Mucosa of descending colon (tissue), 3 donors: ENCODE measurements around the gene SULT2A1. TPM values are rescaled to one million over a fixed set of nuclear protein-coding genes. Genes with fewer than 3 reads are reported as not detected.
A peak's percentile ranks its signal among the peaks of the same experiment; 100 is the strongest.
"Not testable (repeated sequence)": the region's sequence is repeated elsewhere in the genome, so short reads cannot be mapped to it uniquely, and the experiment has no call there.

Experiments used
- ATAC-seq: fragments of 200-7000 bp; cut with Tn5 transposase; one replicate; pipeline ENCODE4 v1.9.1; 2020; ENCODE audit warnings: mild to moderate bottlenecking, moderate library complexity
- DNase-seq, 3 donors: peaks; one replicate each; pipeline ENCODE4 v3.0.0-alpha.2; 2020
- H3K36me3 ChIP-seq: fragments of 200-600 bp; one replicate; pipeline ENCODE4 v1.8.0; 2021; ENCODE audit warnings: low read depth, mild to moderate bottlenecking
- H3K4me1 ChIP-seq: fragments of 200-600 bp; one replicate; pipeline ENCODE4 v1.8.0; 2021; ENCODE audit warnings: low read depth, mild to moderate bottlenecking
- H3K4me3 ChIP-seq: fragments of 200-600 bp; one replicate; pipeline ENCODE4 v1.8.0; 2021; ENCODE audit warnings: mild to moderate bottlenecking
- H3K9me3 ChIP-seq: fragments of 200-600 bp; one replicate; pipeline ENCODE4 v1.8.0; 2021; ENCODE audit warnings: mild to moderate bottlenecking
- intact Hi-C, 2 donors: fragments of 100-400 bp; cut with DNase I in 1 of 2; cut with micrococcal nuclease in 1 of 2; formaldehyde crosslinking; loops; one replicate each; pipeline versions ENCODE4 v1.11.0 to v1.11.1; 2022; cut with DNase I, micrococcal nuclease
- long read RNA-seq, 2 donors: library from polyadenylated mRNA; unstranded; transcript quantifications; one replicate each; pipeline ENCODE4 v2.0.0, GENCODE V29; 2019 to 2021
- total RNA-seq, 3 donors: library from RNA; stranded (reverse); fragmentation: NEBNext Ultra II Directional in 2 of 3; extraction: Animal tissue kit (Norgen Biotek cat#: 25700) in 2 of 3; gene quantifications; one replicate each; pipeline versions ENCODE4 v1.2.1 to v1.2.4, GENCODE V29; 2021 to 2023
- TF ChIP-seq, protein P1 (sequence below): fragments of 200-600 bp; IDR thresholded peaks from one replicate; pipeline ENCODE4 v1.8.0; 2022; ENCODE audit warnings: antibody characterized with exemption, mild to moderate bottlenecking
- donor health status: DM: no; HTN: no; CAD: no; lungs with moderate emphysema.
- donor health status: DM: no; HTN: no; CAD: no.
- donor health status: DM: no; HTN: yes; CAD: no.

Gene SULT2A1
- total RNA-seq, result 1 to 10 TPM in 1 of 3 donors, under 1 TPM in 1, not detected in 1; 0.67 to 1.3 TPM
- long read RNA-seq, donor 1, result 0 reads
- long read RNA-seq, donor 2, partial matches to known transcripts, result 0 of 1 reads
- long read RNA-seq, donor 2, other reads (novel, unspliced or antisense), result 0 of 1 reads

DNA sequence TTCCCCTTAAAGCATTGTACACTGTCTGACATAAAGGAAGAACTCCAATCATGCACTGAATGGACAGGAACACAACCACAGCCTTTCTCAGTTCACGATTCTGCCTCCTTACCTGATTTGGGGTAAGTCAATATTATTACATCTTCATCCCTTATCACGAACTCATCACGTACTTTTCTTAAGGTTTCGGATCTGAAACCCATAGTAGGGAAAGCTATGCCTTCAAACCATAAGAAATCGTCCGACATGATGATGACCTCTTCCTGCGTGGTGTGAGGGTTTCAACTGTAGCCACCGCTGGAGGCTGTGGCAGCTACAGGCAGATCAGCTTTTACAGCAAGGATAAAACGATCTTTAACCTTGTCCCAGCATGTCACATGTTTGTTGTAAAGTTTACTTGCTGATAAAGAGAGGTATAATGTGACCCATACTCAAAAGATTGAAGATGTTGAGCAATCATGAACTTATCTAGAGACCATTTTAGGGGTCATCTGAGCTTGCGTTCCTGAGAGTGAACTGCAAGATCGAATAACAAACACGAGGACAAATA is at the start of gene SULT2A1:
Gene SULT2A1 (minus strand): TSS at position 306 of the 550 bp plus-strand sequence. CDS start 58 bp downstream, at position 248.
- H3K36me3 ChIP-seq, result no peaks in the 10 kb centered on the region
- H3K9me3 ChIP-seq, result no peaks in the 10 kb centered on the region
- no peaks in the 10 kb centered on the region for H3K4me1 ChIP-seq
- peak; percentile 70 for ATAC-seq
- TF ChIP-seq, protein P1, sequence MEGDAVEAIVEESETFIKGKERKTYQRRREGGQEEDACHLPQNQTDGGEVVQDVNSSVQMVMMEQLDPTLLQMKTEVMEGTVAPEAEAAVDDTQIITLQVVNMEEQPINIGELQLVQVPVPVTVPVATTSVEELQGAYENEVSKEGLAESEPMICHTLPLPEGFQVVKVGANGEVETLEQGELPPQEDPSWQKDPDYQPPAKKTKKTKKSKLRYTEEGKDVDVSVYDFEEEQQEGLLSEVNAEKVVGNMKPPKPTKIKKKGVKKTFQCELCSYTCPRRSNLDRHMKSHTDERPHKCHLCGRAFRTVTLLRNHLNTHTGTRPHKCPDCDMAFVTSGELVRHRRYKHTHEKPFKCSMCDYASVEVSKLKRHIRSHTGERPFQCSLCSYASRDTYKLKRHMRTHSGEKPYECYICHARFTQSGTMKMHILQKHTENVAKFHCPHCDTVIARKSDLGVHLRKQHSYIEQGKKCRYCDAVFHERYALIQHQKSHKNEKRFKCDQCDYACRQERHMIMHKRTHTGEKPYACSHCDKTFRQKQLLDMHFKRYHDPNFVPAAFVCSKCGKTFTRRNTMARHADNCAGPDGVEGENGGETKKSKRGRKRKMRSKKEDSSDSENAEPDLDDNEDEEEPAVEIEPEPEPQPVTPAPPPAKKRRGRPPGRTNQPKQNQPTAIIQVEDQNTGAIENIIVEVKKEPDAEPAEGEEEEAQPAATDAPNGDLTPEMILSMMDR, result no peak
- no peak for DNase-seq
- intact Hi-C loops, result no loop called here
- no peak within 1 kb of the TSS for H3K4me3 ChIP-seq

- H3K4me3 ChIP-seq, H3K9me3 ChIP-seq, H3K36me3 ChIP-seq, H3K4me1 ChIP-seq, ATAC-seq, intact Hi-C loops, DNase-seq: not testable (repeated sequence)
Measured at GRCh38 chr19:47928581-47928980, 42.5 kb upstream of the SULT2A1 start.

DNA sequence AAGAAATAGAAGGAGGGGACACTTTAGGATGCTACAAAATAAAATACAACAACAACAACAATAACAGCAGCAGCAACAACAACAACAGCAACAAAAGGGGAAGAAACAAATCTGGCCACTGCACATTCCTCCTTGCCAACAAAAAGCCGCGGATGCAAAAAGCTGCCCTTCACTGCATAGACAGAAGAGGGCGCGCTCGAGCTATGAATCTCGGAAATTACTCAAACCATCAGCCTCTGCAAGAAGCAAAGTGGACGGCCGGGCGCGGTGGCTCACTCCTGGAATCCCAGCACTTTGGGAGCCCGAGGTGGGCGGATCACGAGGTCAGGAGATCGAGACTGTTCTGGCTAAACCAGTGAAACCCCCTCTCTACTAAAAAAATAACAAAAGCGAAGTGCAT is 34.0 kb upstream of the SULT2A1 start:
- H3K4me1 ChIP-seq, H3K4me3 ChIP-seq, intact Hi-C loops, H3K9me3 ChIP-seq, ATAC-seq, DNase-seq, H3K36me3 ChIP-seq: not testable (repeated sequence)
- TF ChIP-seq, protein P1, result peak; percentile 87

DNA sequence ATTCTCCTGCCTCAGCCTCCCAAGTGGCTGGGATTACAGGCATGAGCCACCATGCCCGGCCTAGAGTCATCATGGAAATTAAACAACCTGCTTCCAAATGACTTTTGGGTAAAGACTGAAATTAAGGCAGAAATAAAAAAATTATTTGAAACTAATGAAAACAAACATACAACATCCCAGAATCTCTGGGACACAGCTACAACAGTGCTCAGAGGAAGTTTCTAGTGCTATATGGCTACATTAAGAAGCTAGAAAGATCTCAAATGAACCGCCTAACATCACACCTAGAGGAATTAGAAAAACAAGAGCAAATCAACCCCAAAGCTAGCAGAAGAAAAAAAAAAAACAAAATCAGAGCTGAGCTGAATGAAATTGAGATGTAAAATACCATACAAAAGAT is 24.1 kb upstream of the SULT2A1 start:
- H3K4me1 ChIP-seq, DNase-seq, H3K9me3 ChIP-seq, ATAC-seq, H3K36me3 ChIP-seq, H3K4me3 ChIP-seq, intact Hi-C loops: not testable (repeated sequence)

DNA sequence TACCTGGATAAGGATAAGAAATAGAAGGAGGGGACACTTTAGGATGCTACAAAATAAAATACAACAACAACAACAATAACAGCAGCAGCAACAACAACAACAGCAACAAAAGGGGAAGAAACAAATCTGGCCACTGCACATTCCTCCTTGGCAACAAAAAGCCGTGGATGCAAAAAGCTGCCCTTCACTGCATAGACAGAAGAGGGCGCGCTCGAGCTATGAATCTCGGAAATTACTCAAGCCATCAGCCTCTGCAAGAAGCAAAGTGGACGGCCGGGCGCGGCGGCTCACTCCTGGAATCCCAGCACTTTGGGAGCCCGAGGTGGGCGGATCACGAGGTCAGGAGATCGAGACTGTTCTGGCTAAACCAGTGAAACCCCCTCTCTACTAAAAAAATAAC is 23.2 kb upstream of the SULT2A1 start:
- H3K9me3 ChIP-seq, intact Hi-C loops, H3K4me3 ChIP-seq, H3K36me3 ChIP-seq, ATAC-seq, H3K4me1 ChIP-seq: not testable (repeated sequence)
- peak; percentile 62 to 88 (median 86) for DNase-seq
- TF ChIP-seq, protein P1, result peak; percentile 62

- Histone ChIP-seq H3K4me1 (no peaks in the 10 kb centered on the region), H3K9me3 (no peaks in the 10 kb centered on the region), H3K4me3 (no peak overlapping the region), H3K36me3 (no peaks in the 10 kb centered on the region)
- intact Hi-C loops, result no loop called here
- no peak for ATAC-seq
- TF ChIP-seq, protein P1, result no peak
- no peak for DNase-seq
Measured at GRCh38 chr19:47901370-47901769, 15.3 kb upstream of the SULT2A1 start.

DNA sequence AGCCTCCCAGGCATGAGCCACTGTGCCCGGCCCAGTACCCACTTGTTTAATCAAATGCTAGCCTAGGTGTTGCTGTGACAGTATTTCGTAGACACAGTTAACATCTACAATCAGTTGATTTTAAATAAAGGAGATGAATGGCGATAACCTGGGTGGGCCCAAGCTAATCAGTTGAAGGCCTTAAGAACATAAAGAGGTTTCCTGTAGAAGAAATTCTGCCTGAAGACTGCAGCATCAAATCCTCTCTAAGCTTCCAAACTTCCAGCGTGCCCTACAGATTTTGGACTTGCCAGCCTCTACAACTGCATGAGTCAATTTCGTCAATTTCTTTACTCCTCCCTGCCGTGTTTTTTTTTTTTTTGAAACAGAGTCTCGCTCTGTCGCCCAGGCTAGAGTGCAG is 13.2 kb upstream of the SULT2A1 start:
- no peaks in the 10 kb centered on the region for H3K9me3 ChIP-seq
- DNase-seq (no peak), ATAC-seq (no peak)
- TF ChIP-seq, protein P1, result no peak
- H3K4me3 ChIP-seq, result no peak overlapping the region
- intact Hi-C loops, result no loop called here
- H3K36me3 ChIP-seq, result no peaks in the 10 kb centered on the region
- no peaks in the 10 kb centered on the region for H3K4me1 ChIP-seq
